GM12878 (cell line): ENCODE results near the gene PRPF4. TPM values are rescaled to one million over a fixed set of nuclear protein-coding genes. Genes with fewer than 3 reads are reported as not detected.

Experiments used
- ATAC-seq: fragments of 200-7000 bp; cut with Tn5 transposase; 3 replicates; pipeline ENCODE4 v1.9.1; 2020; ENCODE audit warnings: mild to moderate bottlenecking, moderate library complexity
- BruUV-seq: library from RNA; stranded (reverse); fragments of 400-500 nt; replicated peaks from 2 replicates; lab custom pipeline; 2021; lab: Mats Ljungman, UMichigan
- CTCF ChIA-PET: fragments of 300-600 bp; sonication (Branson Sonifier 250); formaldehyde crosslinking; extraction: SDS; loops from one replicate; lab custom pipeline; 2021; ENCODE audit warnings: inconsistent platforms; lab: Yijun Ruan, JAX
- POLR2A ChIA-PET: fragments of 350-600 bp; formaldehyde crosslinking; extraction: SDS; loops from one replicate; lab custom pipeline; 2021; ENCODE audit warnings: inconsistent platforms; lab: Charles Lee
- RAD21 ChIA-PET: fragments of 300-600 bp; sonication (Branson Sonifier 250); formaldehyde crosslinking; loops from one replicate; lab custom pipeline; 2023; ENCODE audit warnings: antibody characterized with exemption; ENCODE audit not compliant: unreplicated experiment; lab: Charles Lee
- SMC1A ChIA-PET: fragments of 300-600 bp; sonication (Branson Sonifier 250); formaldehyde crosslinking; loops from one replicate; lab custom pipeline; 2023; ENCODE audit not compliant: unreplicated experiment, uncharacterized antibody; lab: Charles Lee
- DNase-seq: peaks from one replicate; pipeline ENCODE4 v3.0.0-alpha.2; 2011; ENCODE audit warnings: low read depth, low spot score
- FAIRE-seq: peaks from 3 replicates; lab custom pipeline; 2011; peaks lifted over from hg19 to GRCh38; lab: Jason Lieb, UNC
- H2AFZ ChIP-seq: 2 replicates; pipeline ENCODE4 v1.6.0; 2011; ENCODE audit warnings: low read depth, low read length, control low read depth; ENCODE audit not compliant: control insufficient read depth
- H3K27ac ChIP-seq: 2 replicates; pipeline ENCODE4 v1.5.1; 2011; ENCODE audit warnings: control low read depth; ENCODE audit not compliant: control insufficient read depth, insufficient read depth
- H3K27me3 ChIP-seq, 2 experiments: replicated peaks in 1 of 2; 2 replicates each; pipeline versions ENCODE4 v1.6.0 to v1.6.1; 2011; ENCODE audit warnings: low read length in 1 of 2; ENCODE audit not compliant: control insufficient read depth in 2 of 2, insufficient read depth in 2 of 2
- H3K36me3 ChIP-seq, 2 experiments: 2 replicates each; pipeline ENCODE4 v1.5.1; 2011; ENCODE audit warnings: low read length in 1 of 2; ENCODE audit not compliant: control insufficient read depth in 2 of 2, insufficient read depth in 2 of 2
- H3K4me1 ChIP-seq: 2 replicates; pipeline ENCODE4 v1.6.1; 2011; ENCODE audit warnings: mild to moderate bottlenecking, low read length, moderate library complexity, mixed read lengths; ENCODE audit not compliant: control insufficient read depth, insufficient read depth
- H3K4me2 ChIP-seq: 2 replicates; pipeline ENCODE4 v1.6.0; 2011; ENCODE audit warnings: control low read depth; ENCODE audit not compliant: control insufficient read depth, insufficient read depth
- H3K4me3 ChIP-seq: fragments of 200-600 bp; sonication (generic); 2 replicates; pipeline ENCODE4 v1.5.1; 2016
- H3K79me2 ChIP-seq: 2 replicates; pipeline ENCODE4 v1.6.0; 2011; ENCODE audit warnings: low read length; ENCODE audit not compliant: control insufficient read depth, insufficient read depth
- H3K9ac ChIP-seq: 2 replicates; pipeline ENCODE4 v1.8.0; 2011; ENCODE audit warnings: low read length, control low read depth, mixed read lengths; ENCODE audit not compliant: control insufficient read depth, insufficient read depth
- H3K9me3 ChIP-seq: replicated peaks from 3 replicates; pipeline ENCODE4 v1.5.1; 2011; ENCODE audit warnings: mild to moderate bottlenecking, low read length; ENCODE audit not compliant: control insufficient read depth, insufficient read depth
- H4K20me1 ChIP-seq: 2 replicates; pipeline ENCODE4 v1.6.0; 2011; ENCODE audit not compliant: control insufficient read depth, insufficient read depth
- CEBPB ChIP-seq, 2 experiments: fragments of 150-350 bp in 1 of 2; IDR thresholded peaks; 2 replicates each; pipeline ENCODE4 v1.6.1; 2012 to 2014; ENCODE audit warnings: low read depth in 2 of 2, low read length in 2 of 2, borderline replicate concordance in 1 of 2, inconsistent platforms in 1 of 2
- CEBPZ ChIP-seq: fragments of 150-350 bp; IDR thresholded peaks from 2 replicates; pipeline ENCODE4 v1.6.1; 2016; ENCODE audit warnings: low read depth, low read length
- EZH2 ChIP-seq: IDR thresholded peaks from 2 replicates; pipeline ENCODE4 v1.6.1; 2012; ENCODE audit warnings: low read depth, mild to moderate bottlenecking, control low read depth, inconsistent platforms, low read length, borderline replicate concordance; ENCODE audit not compliant: control insufficient read depth
- GATAD2B ChIP-seq: fragments of 450-650 bp; conservative IDR thresholded peaks from 2 replicates; pipeline ENCODE4 v1.6.1; 2017; ENCODE audit warnings: low read depth, mild to moderate bottlenecking, moderate library complexity
- IRF4 ChIP-seq: IDR thresholded peaks from 2 replicates; pipeline ENCODE4 v1.6.1; 2011; ENCODE audit warnings: low read depth, low read length
- NKRF ChIP-seq: fragments of 450-650 bp; conservative IDR thresholded peaks from 2 replicates; pipeline ENCODE4 v1.6.1; 2017; ENCODE audit warnings: mild to moderate bottlenecking, moderate library complexity
- PAX5 ChIP-seq: IDR thresholded peaks from 2 replicates; pipeline ENCODE4 v1.6.1; 2011; ENCODE audit warnings: low read depth, low read length, borderline replicate concordance
- PAX8 ChIP-seq: fragments of 450-650 bp; IDR thresholded peaks from 2 replicates; pipeline ENCODE4 v1.6.1; 2017; ENCODE audit warnings: mild to moderate bottlenecking, moderate library complexity
- RFX5 ChIP-seq: IDR thresholded peaks from 2 replicates; pipeline ENCODE4 v1.6.1; 2011; ENCODE audit warnings: low read depth, low read length, improper control_type of control experiment
- SKIL ChIP-seq: fragments of 450-650 bp; IDR thresholded peaks from 2 replicates; pipeline ENCODE4 v1.6.1; 2017; ENCODE audit warnings: mild to moderate bottlenecking, low read depth, inconsistent platforms; ENCODE audit not compliant: poor library complexity, severe bottlenecking
- SMAD5 ChIP-seq: IDR thresholded peaks from 2 replicates; pipeline ENCODE4 v1.6.1; 2016; ENCODE audit warnings: antibody characterized with exemption, low read depth
- SPI1 ChIP-seq: IDR thresholded peaks from 2 replicates; pipeline ENCODE4 v1.6.1; 2011; ENCODE audit warnings: low read depth, mild to moderate bottlenecking, low read length, moderate library complexity, borderline replicate concordance; ENCODE audit not compliant: insufficient read depth
- SREBF1 ChIP-seq: IDR thresholded peaks from 2 replicates; pipeline ENCODE4 v1.6.1; 2012; ENCODE audit warnings: mild to moderate bottlenecking, low read length
- SRF ChIP-seq, 2 experiments: IDR thresholded peaks; 2 replicates each; pipeline ENCODE4 v1.6.1; 2011; ENCODE audit warnings: low read depth in 2 of 2, low read length in 2 of 2, mild to moderate bottlenecking in 1 of 2, moderate library complexity in 1 of 2
- WRNIP1 ChIP-seq: IDR thresholded peaks from 2 replicates; pipeline ENCODE4 v1.6.1; 2011; ENCODE audit warnings: low read depth, low read length, improper control_type of control experiment, borderline replicate concordance
- ZNF207 ChIP-seq: fragments of 450-650 bp; IDR thresholded peaks from 2 replicates; pipeline ENCODE4 v1.6.1; 2014; ENCODE audit warnings: antibody characterized with exemption, mild to moderate bottlenecking, borderline replicate concordance
- ZNF274 ChIP-seq: IDR thresholded peaks from one replicate; pipeline ENCODE4 v1.8.0; 2011; ENCODE audit not compliant: insufficient read length, insufficient read depth
- WGBS: methylation state at CpG from one replicate; pipeline ENCODE4 v1.1.6; 2016; ENCODE audit warnings: low lambda C conversion rate; ENCODE audit not compliant: insufficient replicate concordance, insufficient coverage; ENCODE audit errors: missing lambda C conversion rate; 5-methylcytosine and 5-hydroxymethylcytosine counted together
- in situ Hi-C: fragments of 300-500 bp; cut with MboI; formaldehyde crosslinking; loops from 9 replicates; pipeline ENCODE4 v1.14.3; 2018; ENCODE audit warnings: mixed read lengths
- intact Hi-C: fragments of 100-400 bp; cut with micrococcal nuclease; formaldehyde crosslinking; loops from one replicate; pipeline ENCODE4 v1.14.2; 2022; ENCODE audit not compliant: unreplicated experiment
- polyA plus RNA-seq, 11 experiments: library from polyadenylated mRNA; depleted of rRNA in 4 of 11; unstranded in 6 of 11; stranded (reverse) in 5 of 11; fragments of >200 nt; fragmentation: Nextera tagmentation in 4 of 11; fragmentation: Illumina TruSeq in 1 of 11; extraction: Ambion mirVana in 4 of 11; extraction: Trizol in 1 of 11; gene quantifications; 1 replicate in 1 of 11; 2 replicates in 10 of 11; pipeline versions ENCODE4 v1.2.1 to v1.2.3, GENCODE V29; 2011 to 2016; ENCODE audit warnings: inconsistent platforms in 2 of 11, missing spikeins in 2 of 11, low read depth in 1 of 11
- total RNA-seq, 4 experiments: library from RNA; depleted of rRNA in 3 of 4; stranded (reverse); fragments of >200 nt in 3 of 4; fragmentation: Illumina TruSeq in 1 of 4; extraction: Trizol in 1 of 4; gene quantifications; 2 replicates each; pipeline versions ENCODE4 v1.2.1 to v1.2.3, GENCODE V29; 2013 to 2021

PRPF4 gene
- total and polyA plus RNA-seq, 10 of the 15 experiments (the other 5 are each of a cell fraction or from before 2014, with no cell fraction given): 23.0 to 48.1 (median 39.2) TPM

GRCh38 chr9:113322671-113323070, 47.2 kb downstream of the PRPF4 start (continued):
- TF ChIP-seq IRF4 (no peak), SRF (IDR thresholded peaks at IDR 0.05; ENCODE audit: low read depth in 2 of 2, low read length in 2 of 2) (no peak), PAX8 (no peak)

GRCh38 chr9:113326230-113326629, 50.8 kb downstream of the PRPF4 start:
- no peaks in the 10 kb centered on the region for H3K9me3 ChIP-seq
- no peaks in the 10 kb centered on the region for H3K36me3 ChIP-seq
- ATAC-seq (no peak), DNase-seq (no peak), FAIRE-seq (no peak)
- no peak overlapping the region for H3K4me3 ChIP-seq
- WGBS: 43% methylated on average over 4 of the region's 4 CpGs
- CTCF ChIA-PET: no interaction called here
- intact Hi-C loops (no loop called here), in situ Hi-C loops (no loop called here)
- H3K4me2 ChIP-seq: no peak overlapping the region
- POLR2A ChIA-PET: no interaction called here
- no peak overlapping the region for H3K9ac ChIP-seq
- no peak overlapping the region for H2AFZ ChIP-seq
- H4K20me1 ChIP-seq: no peaks in the 10 kb centered on the region
- no TSS peak for BruUV-seq
- no peaks in the 10 kb centered on the region for H3K79me2 ChIP-seq
- H3K4me1 ChIP-seq: 0 out of 2 replicates have a peak, but pooled peaks cover 2% of the 10 kb centered on the region
- SMC1A ChIA-PET: no interaction called here
- RAD21 ChIA-PET: no interaction called here
- H3K27ac ChIP-seq: no peak overlapping the region
- no peaks in the 10 kb centered on the region for H3K27me3 ChIP-seq
- no peak for TF ChIP-seq GATAD2B
- no peak for TF ChIP-seq CEBPZ
- no peak for TF ChIP-seq SPI1
- no peak for TF ChIP-seq RFX5
- no peak for TF ChIP-seq ZNF274
- no peak for TF ChIP-seq CEBPB (IDR thresholded peaks at IDR 0.05; ENCODE audit: borderline replicate concordance in 1 of 2, low read depth in 2 of 2, low read length in 2 of 2)
- no peak for TF ChIP-seq WRNIP1
- TF ChIP-seq PAX5: no peak
- TF ChIP-seq SREBF1: no peak
- TF ChIP-seq SKIL: no peak
- TF ChIP-seq ZNF207: no peak
- no peak for TF ChIP-seq SMAD5
- TF ChIP-seq NKRF: no peak
- TF ChIP-seq EZH2: no peak
